ENCODE data around the gene MAD1L1. TPM values are rescaled to one million over a fixed set of nuclear protein-coding genes. Genes with fewer than 3 reads are reported as not detected.

Gene MAD1L1
- total and polyA plus RNA-seq, 2 of the 4 experiments (the other 2 are of a cell fraction) = 29.0 to 40.9 TPM

DNA sequence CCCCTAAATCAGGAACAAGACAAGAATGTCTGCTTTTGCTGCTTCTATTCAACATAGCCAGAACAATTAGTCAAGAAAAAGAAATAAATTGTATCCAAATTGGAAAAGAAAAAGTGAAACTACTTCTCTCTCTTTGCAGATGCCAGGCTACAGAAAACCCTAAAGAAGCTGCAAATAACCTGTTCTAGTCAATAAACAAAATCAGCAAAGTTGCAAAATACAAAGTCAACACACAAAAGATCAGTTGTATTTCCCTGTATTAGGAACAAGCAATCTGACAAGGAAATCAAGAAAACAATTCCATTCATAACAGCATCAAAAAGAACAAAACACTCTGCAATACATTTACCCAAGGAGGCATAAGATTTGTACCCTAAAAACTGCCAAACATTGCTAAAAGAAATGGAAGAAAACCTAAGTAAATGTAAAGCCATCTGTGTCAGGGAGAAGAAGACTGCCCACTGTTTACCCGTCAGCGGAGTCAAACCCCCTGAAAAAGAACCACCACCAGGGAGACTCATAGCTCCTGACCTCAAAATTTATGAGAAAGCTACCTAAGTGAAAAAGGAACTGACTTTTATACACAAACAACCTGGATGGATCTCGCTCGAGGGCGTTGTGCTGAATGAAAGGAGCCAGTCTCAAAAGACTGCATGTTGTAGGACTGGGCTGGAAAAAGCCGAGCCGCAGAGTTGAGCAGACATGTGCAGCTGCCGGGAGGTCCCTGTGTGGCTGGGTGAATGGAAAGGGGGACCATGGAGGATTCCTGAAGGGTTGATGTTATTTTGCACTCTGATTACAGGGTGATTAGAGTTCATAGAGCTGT lies 263.1 kb downstream of the MAD1L1 start:
- no peak overlapping the region for H3K9ac ChIP-seq (ENCODE audit: low read depth, low read length)
- ChIA-PET POLR2A (ENCODE audit: unreplicated experiment) (interaction anchor here (0.6 kb wide), 1 partner anchor 10 kb away, joined by 3 read pairs; no protein-coding TSS in a partner anchor), CTCF (interaction anchor here (0.6 kb wide), 1 partner anchor 57 kb away, joined by 3 read pairs; no protein-coding TSS in a partner anchor)
- H3K56ac ChIP-seq (ENCODE audit: extremely low read depth, insufficient read depth, low read length) = no peak overlapping the region
- ATAC-seq (ENCODE audit: low read depth) (no peak), DNase-seq (no peak)
- dilution Hi-C loops (cut with HindIII; ENCODE audit: low sequenced_read_pairs, unreplicated experiment) = no loop called here
- BruUV-seq (replicated peaks) = no TSS peak
- H3K23ac ChIP-seq (ENCODE audit: low read depth, low read length) = no peak overlapping the region
- WGBS, 2 experiments (ENCODE audit: extremely low coverage in 2 of 2, insufficient read length in 1 of 2) = 94% methylated on average over 3 of the region's 8 CpGs; no CpG with 5 or more reads in 1 of the 2 experiments
- no peak overlapping the region for H2BK15ac ChIP-seq (ENCODE audit: low read depth, low read length)
- H4K91ac ChIP-seq (ENCODE audit: insufficient read depth, low read depth, low read length) = no peak overlapping the region
- no peak overlapping the region for H2AK5ac ChIP-seq (ENCODE audit: low read depth, low read length)
- no peak overlapping the region for H4K5ac ChIP-seq (ENCODE audit: low read depth, low read length)
- no peaks in the 10 kb centered on the region for H3K4me1 ChIP-seq (ENCODE audit: control insufficient read depth, insufficient read depth, low read length)
- H3K4me2 ChIP-seq (ENCODE audit: low read depth, low read length) = no peak overlapping the region
- H3K18ac ChIP-seq (ENCODE audit: low read depth, low read length) = no peak overlapping the region
- in situ Hi-C loops (cut with MboI; ENCODE audit: low sequenced_read_pairs) = no loop called here
- intact Hi-C loops (cut with micrococcal nuclease) = no loop called here
- H3K4ac ChIP-seq (ENCODE audit: low read depth, low read length) = no peak overlapping the region
- H3K14ac ChIP-seq (replicated peaks; ENCODE audit: low read depth, low read length) = no peak overlapping the region
- no peaks in the 10 kb centered on the region for H3K27me3 ChIP-seq (ENCODE audit: control insufficient read depth, insufficient read depth, low read length)
- H3K36me3 ChIP-seq (ENCODE audit: control insufficient read depth, insufficient read depth, low read length) = peaks cover 6% of the 10 kb centered on the region
- TF ChIP-seq MAZ (IDR thresholded peaks at IDR 0.05; ENCODE audit: borderline replicate concordance, low read depth, low read length) (no peak), FOS (IDR thresholded peaks at IDR 0.05; ENCODE audit: low read depth, low read length) (no peak), RAD21 (IDR thresholded peaks at IDR 0.05; ENCODE audit: low read length) (no peak), BHLHE40 (IDR thresholded peaks at IDR 0.05; ENCODE audit: low read depth, low read length) (no peak), NFE2L2 (IDR thresholded peaks at IDR 0.05; ENCODE audit: low read depth, low read length) (no peak), RCOR1 (IDR thresholded peaks at IDR 0.05; ENCODE audit: insufficient replicate concordance, low read length) (no peak), MAFK (IDR thresholded peaks at IDR 0.05; ENCODE audit: low read depth, low read length) (no peak), CEBPB (IDR thresholded peaks at IDR 0.05; ENCODE audit: low read depth, low read length) (no peak), MXI1 (IDR thresholded peaks at IDR 0.05; ENCODE audit: borderline replicate concordance, low read depth, low read length) (no peak), RFX5 (IDR thresholded peaks at IDR 0.05; ENCODE audit: low read depth, low read length) (no peak)
- TF ChIP-seq, protein P1, sequence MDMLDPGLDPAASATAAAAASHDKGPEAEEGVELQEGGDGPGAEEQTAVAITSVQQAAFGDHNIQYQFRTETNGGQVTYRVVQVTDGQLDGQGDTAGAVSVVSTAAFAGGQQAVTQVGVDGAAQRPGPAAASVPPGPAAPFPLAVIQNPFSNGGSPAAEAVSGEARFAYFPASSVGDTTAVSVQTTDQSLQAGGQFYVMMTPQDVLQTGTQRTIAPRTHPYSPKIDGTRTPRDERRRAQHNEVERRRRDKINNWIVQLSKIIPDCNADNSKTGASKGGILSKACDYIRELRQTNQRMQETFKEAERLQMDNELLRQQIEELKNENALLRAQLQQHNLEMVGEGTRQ (IDR thresholded peaks at IDR 0.05; ENCODE audit: low read depth, low read length) = no peak
- TF ChIP-seq, protein P2, sequence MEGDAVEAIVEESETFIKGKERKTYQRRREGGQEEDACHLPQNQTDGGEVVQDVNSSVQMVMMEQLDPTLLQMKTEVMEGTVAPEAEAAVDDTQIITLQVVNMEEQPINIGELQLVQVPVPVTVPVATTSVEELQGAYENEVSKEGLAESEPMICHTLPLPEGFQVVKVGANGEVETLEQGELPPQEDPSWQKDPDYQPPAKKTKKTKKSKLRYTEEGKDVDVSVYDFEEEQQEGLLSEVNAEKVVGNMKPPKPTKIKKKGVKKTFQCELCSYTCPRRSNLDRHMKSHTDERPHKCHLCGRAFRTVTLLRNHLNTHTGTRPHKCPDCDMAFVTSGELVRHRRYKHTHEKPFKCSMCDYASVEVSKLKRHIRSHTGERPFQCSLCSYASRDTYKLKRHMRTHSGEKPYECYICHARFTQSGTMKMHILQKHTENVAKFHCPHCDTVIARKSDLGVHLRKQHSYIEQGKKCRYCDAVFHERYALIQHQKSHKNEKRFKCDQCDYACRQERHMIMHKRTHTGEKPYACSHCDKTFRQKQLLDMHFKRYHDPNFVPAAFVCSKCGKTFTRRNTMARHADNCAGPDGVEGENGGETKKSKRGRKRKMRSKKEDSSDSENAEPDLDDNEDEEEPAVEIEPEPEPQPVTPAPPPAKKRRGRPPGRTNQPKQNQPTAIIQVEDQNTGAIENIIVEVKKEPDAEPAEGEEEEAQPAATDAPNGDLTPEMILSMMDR (conservative IDR thresholded peaks at IDR 0.05; ENCODE audit: low read depth, low read length) = no peak
- no peak overlapping the region for H3K4me3 ChIP-seq (ENCODE audit: insufficient read depth, low read depth, low read length)
- peaks cover 0 to 7% of the 10 kb centered on the region in 2 experiments; a peak in 1 of 4 replicates for H3K79me1 ChIP-seq (ENCODE audit: low read depth in 1 of 2, low read length in 2 of 2)
- no peak overlapping the region for H2BK20ac ChIP-seq (ENCODE audit: low read depth, low read length)
- H3K27ac ChIP-seq (ENCODE audit: insufficient read depth, low read length) = no peak overlapping the region
- no peak overlapping the region for H2BK5ac ChIP-seq (ENCODE audit: low read depth, low read length, poor library complexity, severe bottlenecking)
- H3K9me1 ChIP-seq (ENCODE audit: insufficient read depth, low read length) = peaks cover 4% of the 10 kb centered on the region; the same call in 1 of the 2 replicates
- H2BK120ac ChIP-seq (ENCODE audit: low read depth, low read length) = no peak overlapping the region
- no peaks in the 10 kb centered on the region for H4K20me1 ChIP-seq (ENCODE audit: insufficient read depth, low read length)
- no peak overlapping the region for H2AK9ac ChIP-seq (replicated peaks; ENCODE audit: low read depth, low read length, poor library complexity)
- no peak overlapping the region for H2AFZ ChIP-seq (replicated peaks; ENCODE audit: low read length, poor library complexity)
- H4K8ac ChIP-seq (ENCODE audit: low read depth in 2 of 2, low read length in 2 of 2) = no peak overlapping the region
- H3K9me3 ChIP-seq (ENCODE audit: control insufficient read depth, insufficient read depth, low read length) = peaks cover 2% of the 10 kb centered on the region; the same call in 1 of the 2 replicates
